SHP77 (cell line): ENCODE data around the gene IFIT2.
"Not testable (repeated sequence)": the region's sequence is repeated elsewhere in the genome, so short reads cannot be mapped to it uniquely, and the experiment has no call there.

Experiments used
- DNase-seq, 2 experiments: peaks; one replicate each; lab custom pipeline; 2025; lab: John Stamatoyannopoulos, UW

The IFIT2 gene

GRCh38 chr10:89342206-89342958, 40.5 kb downstream of the IFIT2 start:
- DNase-seq, result peak in 1 of 2 experiments; percentile 15

GRCh38 chr10:89343089-89343767, 41.4 kb downstream of the IFIT2 start:
- DNase-seq, result no peak

GRCh38 chr10:89344156-89344555, 42.3 kb downstream of the IFIT2 start:
- no peak for DNase-seq

DNA sequence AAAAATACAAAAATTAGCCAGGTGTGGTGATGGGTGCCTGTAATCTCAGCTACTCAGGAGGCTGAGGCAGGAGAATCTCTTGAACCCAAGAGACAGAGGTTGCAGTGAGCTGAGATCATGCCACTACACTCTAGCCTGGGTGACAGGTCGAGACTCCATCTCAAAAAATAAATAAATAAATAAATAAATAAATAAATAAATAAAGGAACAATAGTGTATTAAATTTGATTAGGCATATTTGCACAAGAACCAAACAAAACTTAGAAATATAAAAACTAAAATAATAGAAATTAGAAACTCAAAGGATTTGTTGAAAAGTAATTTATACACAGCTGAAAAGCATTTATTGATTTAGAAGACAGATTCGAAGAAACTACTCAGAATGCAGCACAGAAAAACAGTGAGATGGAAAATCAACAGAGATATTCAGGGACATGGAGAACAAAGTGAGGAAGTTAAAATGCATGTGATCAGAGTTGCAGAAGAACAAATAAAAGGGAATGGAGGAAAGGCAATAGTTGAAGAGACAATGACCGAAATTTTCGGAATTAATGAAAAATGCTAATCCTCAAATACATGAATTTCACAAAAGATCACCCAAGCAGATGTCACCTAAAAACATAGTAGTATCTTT, 43.6 kb downstream of the IFIT2 start:
- no peak for DNase-seq

GRCh38 chr10:89346405-89347254, 44.8 kb downstream of the IFIT2 start:
- no peak for DNase-seq

DNA sequence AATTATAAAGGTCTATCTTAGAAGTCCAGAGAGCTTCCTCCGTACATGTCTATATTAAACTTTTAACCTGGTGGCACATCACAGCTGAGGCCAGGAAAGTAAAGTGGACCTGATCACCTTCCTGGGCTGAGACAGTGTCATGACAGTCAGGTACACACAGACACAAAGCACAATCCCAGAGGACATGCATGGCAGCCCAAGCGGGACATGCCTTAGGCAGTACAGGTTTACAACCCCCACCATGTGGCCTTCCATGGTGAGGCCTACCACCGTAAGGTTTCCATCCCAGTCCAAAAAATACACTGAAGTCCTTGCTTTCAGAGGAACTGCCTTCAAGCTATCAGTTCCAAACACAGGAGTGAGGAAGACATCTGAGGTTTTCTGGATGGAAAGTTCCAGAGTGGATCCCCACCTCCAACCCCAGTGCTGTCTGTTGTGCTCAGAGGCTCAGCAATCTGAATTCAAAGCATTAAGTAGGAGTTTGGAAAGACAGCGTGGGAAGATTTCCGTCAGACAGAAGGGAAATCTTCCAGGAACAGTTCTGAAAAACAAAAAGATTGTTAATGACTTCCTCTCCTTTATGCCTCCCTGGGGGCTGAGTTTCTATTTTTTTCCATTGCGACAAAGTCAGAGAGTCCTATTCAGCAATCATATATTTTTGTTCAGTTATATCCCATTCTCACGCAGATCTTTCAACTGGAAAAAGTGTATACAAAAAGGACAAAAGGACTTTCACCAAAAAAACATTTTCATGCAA, 46.0 kb downstream of the IFIT2 start:
- DNase-seq, result no peak

- no peak for DNase-seq
Observed at GRCh38 chr10:89348481-89348880, 46.6 kb downstream of the IFIT2 start.

- no peak for DNase-seq
Observed at GRCh38 chr10:89348975-89349374, 47.1 kb downstream of the IFIT2 start.

DNA sequence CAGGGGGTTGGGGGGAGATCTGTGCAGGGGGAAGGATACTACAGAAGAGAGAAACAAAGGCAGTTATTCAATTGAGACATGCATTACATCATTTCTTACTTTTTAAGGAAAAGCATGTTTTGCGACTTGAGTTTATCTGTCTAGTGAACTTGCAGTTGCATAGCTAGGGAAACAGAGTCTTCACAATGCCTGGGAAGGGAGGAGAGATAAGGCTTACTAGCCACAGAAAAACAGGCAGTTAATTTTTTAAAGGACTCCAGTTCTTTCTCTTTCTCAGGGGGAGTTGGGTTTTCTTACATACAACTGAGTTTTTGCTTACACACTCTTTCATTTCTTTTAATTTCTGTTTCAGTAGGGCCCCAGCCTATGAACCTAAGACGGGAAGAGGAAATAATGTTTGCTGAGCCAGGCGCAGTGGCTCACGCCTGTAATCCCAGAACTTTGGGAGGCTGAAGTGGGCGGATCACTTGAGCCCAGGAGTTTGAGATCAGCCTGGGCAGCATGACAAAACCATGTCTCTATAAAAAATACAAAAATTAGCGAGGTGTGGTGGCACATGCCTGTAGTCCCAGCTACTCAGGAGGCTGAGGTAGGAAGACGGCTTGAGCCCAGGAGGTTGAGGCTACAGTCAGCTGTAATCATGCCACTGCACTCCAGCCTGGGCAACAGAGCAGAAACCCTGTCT, 48.9 kb downstream of the IFIT2 start:
- DNase-seq, result not testable (repeated sequence)

GRCh38 chr10:89351412-89351779, 49.5 kb downstream of the IFIT2 start:
- no peak for DNase-seq

GRCh38 chr10:89351780-89352597, 50.1 kb downstream of the IFIT2 start:
- DNase-seq, result no peak

DNA sequence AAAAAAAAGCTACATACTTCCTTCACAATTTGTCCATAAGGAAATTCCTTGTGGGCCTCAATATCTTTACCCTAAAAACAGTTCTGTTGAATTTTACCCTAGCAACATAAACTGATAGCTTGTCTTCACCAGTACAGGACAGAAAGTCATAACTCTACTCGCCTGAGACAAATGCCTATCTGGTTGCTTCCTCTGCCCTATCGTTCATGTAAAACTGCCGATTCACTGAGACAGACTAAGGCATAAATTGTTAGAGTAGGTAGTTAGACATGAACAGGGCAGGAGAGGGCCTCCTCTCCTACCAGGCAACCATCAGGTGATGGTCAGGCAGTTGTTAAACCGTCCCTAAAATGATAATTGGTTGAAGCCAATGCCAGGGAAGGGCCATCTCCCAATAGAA, 51.0 kb downstream of the IFIT2 start:
- DNase-seq, result no peak

GRCh38 chr10:89355394-89355931, 53.6 kb downstream of the IFIT2 start:
- no peak for DNase-seq

DNA sequence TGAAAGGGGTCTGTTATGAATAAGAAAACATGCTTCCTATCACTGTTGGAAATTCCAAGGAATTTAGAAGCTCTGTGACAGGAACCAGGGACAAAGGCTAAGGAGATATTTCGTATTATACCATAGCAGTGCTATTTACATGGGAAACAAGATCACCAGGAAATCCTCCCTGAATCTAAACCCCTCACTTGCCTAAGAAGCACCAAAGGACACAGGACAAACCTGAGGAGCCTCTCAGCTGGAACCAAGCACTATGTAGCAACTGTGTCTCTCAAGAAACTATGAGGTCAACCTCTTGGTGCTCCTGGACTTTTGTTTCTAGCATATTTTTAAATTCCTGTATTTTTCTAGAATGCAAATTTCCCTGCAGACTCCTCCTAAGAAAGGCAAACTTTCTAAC, 55.2 kb downstream of the IFIT2 start:
- DNase-seq, result no peak

DNA sequence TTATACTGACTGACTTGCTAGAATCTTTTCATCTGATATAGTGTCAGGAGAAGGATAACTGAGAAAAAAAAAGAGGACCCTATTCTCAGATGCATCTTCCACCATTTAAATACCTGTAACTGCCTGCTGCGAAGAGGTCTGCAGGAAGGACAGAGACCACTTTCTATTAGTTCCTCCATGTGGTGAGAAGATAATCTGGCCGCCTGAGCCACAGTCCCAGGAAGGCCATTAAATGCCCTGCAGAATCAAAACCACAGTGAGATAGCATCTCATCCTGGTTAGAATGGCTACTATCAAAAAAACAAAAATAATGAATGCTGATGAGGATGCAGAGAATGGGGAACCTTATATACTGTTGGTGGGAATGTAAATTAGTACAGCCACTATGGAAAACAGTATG, 56.1 kb downstream of the IFIT2 start:
- no peak for DNase-seq
